GM19025 (cell line): ENCODE results near the gene CIC.
"Not testable (repeated sequence)": the region's sequence is repeated elsewhere in the genome, so short reads cannot be mapped to it uniquely, and the experiment has no call there.

ENCODE experiments used
- ATAC-seq: cut with Tn5 transposase; IDR thresholded peaks from one replicate; pipeline ENCODE4 v1.9.1; 2021; ENCODE audit warnings: mild to moderate bottlenecking, low read depth, moderate library complexity; ENCODE audit not compliant: unreplicated experiment

The CIC gene

DNA sequence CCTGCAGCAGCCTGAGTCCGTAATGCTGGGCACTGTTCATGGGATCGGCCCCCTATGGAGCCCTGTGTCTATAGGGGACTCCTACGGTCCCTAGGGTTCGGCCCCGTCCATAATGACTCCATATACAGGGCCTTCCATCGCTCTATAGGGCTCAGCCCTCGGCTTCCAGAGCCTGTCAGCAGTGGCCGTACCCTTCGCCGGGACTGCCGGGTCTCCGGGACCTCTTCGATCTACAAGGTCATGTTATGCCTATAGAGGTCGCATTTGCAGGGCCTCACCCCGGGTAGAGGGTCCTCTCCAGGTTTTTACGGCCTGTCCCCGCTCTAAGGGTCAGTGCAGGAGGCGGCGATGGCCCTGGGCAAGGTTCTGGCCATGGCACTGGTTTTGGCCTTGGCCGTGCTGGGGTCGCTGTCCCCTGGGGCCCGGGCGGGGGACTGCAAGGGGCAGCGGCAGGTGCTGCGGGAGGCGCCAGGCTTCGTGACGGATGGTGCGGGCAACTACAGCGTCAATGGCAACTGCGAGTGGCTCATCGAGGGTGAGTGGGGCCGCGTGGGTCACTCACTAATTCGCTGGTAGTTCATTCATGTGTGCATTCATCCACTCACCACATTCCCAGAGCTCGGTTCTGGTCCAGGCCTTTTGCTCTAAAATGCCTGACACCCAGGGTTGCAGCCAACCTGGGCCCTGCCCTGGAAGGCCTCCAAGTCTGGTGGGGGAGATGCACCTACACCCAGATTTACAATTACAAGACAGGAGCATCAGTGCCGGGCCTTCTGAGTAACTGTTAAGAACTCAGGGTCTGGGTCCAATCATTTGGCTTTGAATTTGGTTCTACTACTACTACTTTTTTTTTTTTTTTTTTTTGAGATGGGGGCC is 57.1 kb downstream of the CIC start:
- ATAC-seq, result no peak

- no peak for ATAC-seq
Measured at GRCh38 chr19:42326969-42327368, 57.9 kb downstream of the CIC start.

- ATAC-seq, result no peak
Measured at GRCh38 chr19:42327381-42327780, 58.3 kb downstream of the CIC start.

DNA sequence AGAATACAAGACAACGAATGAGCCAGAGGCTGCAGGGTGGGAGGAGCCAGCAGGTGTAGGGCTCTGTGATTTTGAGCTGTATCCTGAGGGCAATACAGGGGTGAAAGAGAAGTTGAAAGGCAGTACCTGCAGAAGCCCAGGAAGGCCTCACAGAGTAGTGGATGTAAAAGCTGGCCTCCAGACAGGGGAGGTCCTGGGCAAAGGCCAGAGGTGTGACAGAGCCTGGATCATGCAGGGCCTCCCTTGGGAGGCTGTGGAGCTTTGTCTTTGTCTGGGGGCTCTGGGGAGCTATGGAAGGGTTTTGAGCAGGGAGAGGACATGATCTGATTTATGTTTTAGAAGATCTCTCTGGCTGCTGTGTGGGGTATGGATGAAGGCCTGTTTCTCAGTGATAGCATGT is 59.1 kb downstream of the CIC start:
- ATAC-seq, result no peak

DNA sequence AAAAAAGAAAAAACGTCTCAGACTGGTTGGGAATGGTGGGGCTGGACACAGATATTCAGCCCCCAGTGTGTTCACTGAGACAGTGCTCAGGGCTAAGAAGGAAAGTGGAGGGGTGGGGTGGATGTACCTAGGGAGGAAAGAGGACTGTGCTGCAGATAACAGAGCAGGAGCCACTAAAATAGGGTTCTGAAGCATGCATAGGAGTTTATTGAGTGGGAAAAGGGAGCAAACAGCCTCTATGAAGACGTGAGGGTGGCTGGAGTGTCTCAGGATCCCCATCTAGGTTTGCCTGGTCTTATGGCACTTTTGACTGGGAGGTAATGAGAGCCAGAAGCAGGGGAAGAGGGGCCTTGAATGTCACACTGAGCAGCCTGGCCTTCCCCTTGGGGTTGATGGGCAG is 59.8 kb downstream of the CIC start:
- ATAC-seq, result no peak

DNA sequence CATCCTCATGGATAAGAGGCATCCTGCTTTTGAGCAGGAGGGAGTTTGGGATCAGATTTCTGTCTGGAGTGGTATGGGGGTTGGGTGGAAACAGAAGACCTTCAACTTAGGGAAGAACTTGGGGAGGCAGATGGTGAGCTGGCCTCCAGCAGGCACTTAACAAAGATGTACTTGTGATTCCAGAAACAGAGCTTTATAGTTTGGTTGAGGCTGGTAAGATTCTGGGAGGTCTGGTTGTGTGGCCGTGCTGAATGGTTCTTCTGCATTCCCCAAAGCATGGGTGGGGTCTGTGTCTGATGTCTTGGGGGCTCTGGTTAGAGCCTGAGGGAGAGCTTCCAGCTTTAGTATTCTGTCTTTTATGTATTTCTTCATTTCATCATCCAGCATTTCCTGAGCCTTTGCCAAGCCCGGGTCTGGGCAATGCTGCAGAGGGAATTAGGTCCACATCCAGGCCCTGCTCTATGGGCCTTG is 61.2 kb downstream of the CIC start:
- no peak for ATAC-seq

DNA sequence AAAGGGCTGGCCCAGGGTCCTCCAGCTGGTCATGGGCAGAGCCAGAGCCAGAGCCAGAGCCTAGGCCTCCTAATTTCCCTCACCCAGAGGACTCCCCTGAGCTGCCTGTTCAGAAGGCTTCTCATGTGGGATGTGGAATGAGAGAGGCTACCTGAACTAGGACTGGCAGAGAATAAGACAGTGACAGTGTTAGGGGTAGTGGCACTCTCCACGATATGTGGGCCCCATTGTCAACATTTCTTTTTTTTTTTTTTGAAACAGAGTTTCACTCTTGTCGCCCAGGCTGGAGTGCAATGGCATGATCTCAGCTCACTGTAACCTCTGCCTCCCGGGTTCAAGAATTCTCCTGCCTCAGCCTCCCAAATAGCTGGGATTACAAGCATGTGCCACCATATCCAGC is 62.3 kb downstream of the CIC start:
- not testable (repeated sequence) for ATAC-seq

DNA sequence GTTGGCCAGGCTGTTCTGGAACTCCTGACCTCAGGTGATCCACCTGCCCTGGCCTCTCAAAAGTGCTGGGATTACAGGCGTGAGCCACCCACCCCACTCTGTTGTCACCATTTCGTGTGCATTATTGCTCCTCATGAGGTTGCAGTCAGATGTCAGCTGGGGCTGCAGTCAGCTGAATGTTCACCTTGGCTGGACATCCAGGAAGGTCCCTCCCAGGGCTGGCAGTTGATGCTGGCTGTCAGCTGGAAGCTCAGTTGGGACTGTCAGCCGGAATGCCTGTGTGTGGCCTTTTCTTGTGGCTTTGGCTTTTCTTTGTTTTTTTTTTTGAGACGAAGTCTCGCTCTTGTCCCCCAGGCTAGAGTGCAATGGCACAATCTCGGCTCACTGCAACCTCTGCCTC is 63.0 kb downstream of the CIC start:
- no peak for ATAC-seq

GRCh38 chr19:42333018-42333417 is 64.0 kb downstream of the CIC start:
- ATAC-seq, result no peak

GRCh38 chr19:42333975-42334696 is 65.1 kb downstream of the CIC start:
- no peak for ATAC-seq

- no peak for ATAC-seq
Measured at GRCh38 chr19:42334697-42335373, 65.8 kb downstream of the CIC start.

DNA sequence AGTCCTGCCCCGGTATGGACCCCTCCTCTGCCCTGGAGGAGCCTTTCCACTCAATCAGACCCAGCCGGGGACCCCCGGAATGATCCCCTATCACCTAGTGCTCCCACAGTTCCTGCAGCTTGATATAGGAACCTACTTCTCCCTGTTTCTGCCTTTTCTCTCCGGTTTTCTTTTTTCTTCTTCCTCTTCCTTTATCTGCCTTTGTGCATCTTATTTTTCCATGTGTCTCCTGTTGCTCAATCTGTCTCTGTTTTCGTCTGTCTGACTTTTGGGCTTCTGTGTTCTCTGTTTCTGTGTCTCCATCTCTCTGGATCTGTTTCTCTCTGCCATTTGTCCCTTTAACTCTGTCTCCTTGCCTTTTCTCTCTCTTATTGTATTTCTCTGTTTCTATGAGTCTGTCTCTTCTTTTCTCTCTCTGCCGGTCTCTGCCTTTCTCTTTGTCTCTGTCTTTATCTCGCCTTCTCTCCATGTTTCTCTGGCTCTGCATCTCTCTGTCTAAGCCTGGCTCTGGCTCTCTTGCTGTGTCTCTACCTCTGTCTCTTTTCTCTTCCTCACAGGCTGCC is 66.4 kb downstream of the CIC start:
- ATAC-seq, result no peak

GRCh38 chr19:42335971-42336370 is 66.9 kb downstream of the CIC start:
- no peak for ATAC-seq

- ATAC-seq, result not testable (repeated sequence)
Measured at GRCh38 chr19:42339126-42339860, 70.2 kb downstream of the CIC start.

DNA sequence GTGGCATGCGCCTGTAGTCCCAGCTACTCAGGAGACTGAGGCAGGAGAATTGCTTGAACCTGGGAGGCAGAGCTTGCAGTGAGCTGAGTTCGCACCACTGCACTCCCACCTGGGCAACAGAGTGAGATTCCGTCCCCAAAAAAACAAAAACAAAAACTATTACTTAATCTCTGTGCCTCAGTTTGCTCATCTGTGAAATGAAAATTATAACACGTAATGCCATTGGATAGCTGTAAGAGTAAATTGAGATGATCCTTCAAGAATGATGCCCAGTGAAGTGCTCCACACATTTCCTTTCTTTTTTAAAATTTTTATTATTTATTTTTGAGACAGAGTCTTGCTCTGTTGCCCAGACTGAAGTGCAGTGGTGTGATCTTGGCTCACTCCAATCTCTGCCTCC is 70.9 kb downstream of the CIC start:
- not testable (repeated sequence) for ATAC-seq

- ATAC-seq, result no peak
Measured at GRCh38 chr19:42343344-42344110, 74.5 kb downstream of the CIC start.

- ATAC-seq, result no peak
Measured at GRCh38 chr19:42344336-42344893, 75.4 kb downstream of the CIC start.
